HG02852 (cell line): ENCODE results near the gene MRPS2.
"Not testable (repeated sequence)": the region's sequence is repeated elsewhere in the genome, so short reads cannot be mapped to it uniquely, and the experiment has no call there.

Experiments used
- ATAC-seq: cut with Tn5 transposase; IDR thresholded peaks from one replicate; pipeline ENCODE4 v1.9.1; 2021; ENCODE audit warnings: mild to moderate bottlenecking, moderate library complexity; ENCODE audit not compliant: unreplicated experiment

The MRPS2 gene

GRCh38 chr9:135500525-135501260, at the start of gene MRPS2:
MRPS2 (plus strand) TSS chr9:135500682; CDS start chr9:135500711, 29 bp downstream.
- ATAC-seq: peak; percentile 81

DNA sequence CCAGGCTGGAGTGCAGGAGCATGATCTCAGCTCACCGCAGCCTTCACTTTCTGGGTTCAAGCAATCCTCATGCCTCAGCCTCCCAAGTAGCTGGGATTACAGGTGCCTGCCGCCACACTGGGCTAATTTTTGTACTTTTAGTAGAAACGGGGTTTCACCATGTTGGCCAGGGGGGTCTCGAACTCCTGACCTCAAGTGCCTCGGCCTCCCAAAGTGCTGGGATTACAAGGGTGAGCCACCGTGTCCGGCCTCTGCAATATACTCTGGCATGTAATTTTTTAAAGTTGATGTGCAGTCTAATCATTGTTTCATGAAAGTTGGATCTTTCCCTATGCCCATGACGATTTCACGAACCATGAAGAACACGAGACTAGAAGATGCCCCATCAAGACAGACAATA, 49.5 kb upstream of the MRPS2 start:
- ATAC-seq: no peak

- not testable (repeated sequence) for ATAC-seq
These were observed 48.6 kb upstream of the MRPS2 start for GRCh38 chr9:135451909-135452308.

DNA sequence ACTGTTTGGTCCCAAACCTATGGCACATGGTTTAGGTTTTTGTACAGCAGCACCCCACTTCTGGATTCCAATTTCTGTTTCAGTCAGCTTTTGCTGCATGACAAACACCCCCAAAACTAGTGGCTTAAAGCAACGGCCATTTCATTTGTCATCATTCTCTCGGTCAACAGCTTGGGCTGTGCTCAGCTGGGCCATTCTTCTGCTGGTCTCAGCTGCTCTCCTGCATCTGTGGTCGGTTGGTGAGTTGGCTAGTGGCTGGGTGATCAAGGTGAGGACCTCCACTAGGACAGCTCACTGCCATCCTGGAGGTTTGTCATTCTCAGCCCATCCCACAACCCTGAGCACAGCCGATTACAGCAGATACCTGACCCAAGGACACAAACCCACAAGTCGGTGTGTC, 45.7 kb upstream of the MRPS2 start:
- no peak for ATAC-seq

DNA sequence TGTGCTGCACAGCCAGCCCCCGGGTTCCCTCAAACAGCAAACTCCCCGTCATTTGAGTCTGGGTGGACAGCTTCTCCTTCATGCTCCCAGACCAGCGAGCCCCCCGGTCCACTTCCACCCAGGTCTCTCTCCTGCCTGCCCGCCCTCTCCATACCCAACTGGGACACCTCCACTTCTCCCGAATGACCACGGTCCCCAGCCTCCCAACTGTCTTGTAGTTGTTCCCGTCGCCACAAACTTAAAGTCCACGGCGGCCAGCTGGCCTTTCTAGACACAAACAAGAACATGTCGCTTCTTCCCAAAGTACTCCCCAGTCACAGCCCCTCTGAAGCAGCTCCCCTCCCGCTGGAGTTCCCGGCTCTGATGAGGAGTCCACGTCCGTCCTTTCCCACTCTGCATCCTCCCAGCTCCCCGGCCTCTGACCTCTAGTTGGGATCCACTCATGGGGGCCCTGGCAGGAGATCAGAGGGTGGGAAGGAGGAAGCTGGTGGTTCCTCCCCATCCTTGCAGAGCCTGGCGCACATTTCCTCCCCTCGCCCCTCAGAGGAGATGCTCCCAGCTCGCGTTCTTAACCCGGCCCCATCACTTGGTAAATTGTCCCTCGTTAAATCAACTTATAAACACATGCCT, 45.0 kb upstream of the MRPS2 start:
- ATAC-seq: no peak

GRCh38 chr9:135456436-135457104, 43.9 kb upstream of the MRPS2 start:
- no peak for ATAC-seq

- ATAC-seq: not testable (repeated sequence)
These were observed 42.0 kb upstream of the MRPS2 start for GRCh38 chr9:135458478-135458877.

- ATAC-seq: no peak
These were observed 38.5 kb upstream of the MRPS2 start for GRCh38 chr9:135461936-135462335.

GRCh38 chr9:135463140-135463539, 37.3 kb upstream of the MRPS2 start:
- no peak for ATAC-seq

DNA sequence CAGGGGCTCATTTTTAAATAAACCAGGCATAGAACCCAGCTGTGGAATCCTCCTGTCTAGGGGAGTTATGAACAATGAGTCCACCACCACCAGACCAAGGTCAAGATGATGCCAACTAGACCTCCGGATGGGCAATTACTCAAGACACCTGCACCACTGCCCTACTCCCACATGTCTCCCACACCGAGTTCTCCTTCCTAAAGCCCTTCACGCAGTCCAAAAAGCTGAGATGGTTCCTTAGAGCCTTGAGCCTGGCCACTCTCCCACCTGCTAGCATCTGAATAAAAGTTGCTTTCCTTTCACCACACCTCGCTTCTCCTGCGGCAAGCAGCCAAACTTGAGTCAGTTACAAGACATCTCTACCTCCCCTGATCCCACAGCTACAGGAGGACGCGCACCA, 36.3 kb upstream of the MRPS2 start:
- no peak for ATAC-seq

- no peak for ATAC-seq
These were observed 31.5 kb upstream of the MRPS2 start for GRCh38 chr9:135468854-135469521.

- no peak for ATAC-seq
These were observed 28.5 kb upstream of the MRPS2 start for GRCh38 chr9:135471791-135472640.

DNA sequence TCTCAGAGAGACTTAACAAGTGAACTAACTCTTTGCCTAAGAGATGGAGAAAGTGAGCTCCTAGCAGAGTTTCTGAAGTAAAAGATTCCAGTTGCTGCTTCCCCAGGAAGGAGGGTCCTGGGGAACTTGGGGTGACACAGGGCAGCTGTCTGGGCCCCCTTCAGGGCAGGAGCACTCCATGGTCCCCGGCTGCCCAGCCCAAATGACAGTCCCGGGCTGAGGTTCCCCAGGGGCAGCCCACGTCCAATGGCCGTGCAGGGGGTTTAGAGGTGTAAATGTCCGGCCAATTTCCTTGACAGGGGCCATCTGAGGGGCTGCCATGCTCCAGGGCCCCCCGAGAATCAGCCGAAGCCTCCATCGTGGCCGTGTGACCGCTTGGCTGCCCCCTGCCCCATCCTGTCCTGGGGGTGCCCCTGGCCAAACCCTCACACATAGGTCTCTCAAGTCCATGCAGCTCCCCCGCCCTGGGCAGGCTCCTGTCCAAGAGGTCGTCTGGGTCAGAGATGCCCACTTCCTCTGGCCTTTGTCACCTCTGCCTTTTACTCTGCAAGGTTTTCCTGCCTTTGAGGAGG, 26.4 kb upstream of the MRPS2 start:
- no peak for ATAC-seq

GRCh38 chr9:135474915-135475314, 25.6 kb upstream of the MRPS2 start:
- ATAC-seq: no peak

DNA sequence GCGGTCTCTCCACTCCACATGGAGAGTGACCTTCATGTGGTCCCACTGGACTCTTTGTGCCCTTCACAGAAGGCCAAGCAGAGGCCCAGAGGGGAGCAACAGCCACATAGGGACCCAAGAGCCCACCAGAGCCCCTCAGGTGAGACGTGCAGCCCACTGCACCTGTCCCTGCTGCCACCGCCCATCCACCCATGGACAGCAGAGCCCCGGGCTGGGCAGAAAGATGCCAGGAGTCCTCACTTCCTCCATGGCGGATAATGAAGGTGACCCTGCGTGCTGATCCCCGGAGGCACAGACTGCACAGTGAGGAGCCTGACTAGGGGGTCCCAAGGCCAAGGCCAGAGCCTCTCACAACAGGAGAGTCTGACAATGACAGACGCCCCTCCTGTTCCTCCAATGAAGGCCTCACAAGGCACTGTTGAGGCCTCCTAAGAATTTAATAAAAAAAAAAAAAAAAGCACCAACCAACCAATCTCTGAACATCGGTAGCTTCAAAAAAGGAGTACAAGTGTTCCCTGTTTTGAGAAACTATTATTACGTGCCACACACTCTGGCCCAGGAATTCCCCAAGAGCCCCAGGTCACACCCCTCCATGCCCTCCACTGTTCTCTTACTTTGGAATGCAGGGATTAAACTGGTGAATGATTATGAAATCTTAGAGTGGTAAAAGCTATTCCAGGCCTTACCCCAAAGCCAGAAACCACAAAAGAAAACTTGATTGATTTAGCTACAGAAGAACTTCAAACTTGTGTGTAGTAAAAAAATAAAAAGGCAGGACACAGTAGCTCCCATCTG, 23.7 kb upstream of the MRPS2 start:
- no peak for ATAC-seq

DNA sequence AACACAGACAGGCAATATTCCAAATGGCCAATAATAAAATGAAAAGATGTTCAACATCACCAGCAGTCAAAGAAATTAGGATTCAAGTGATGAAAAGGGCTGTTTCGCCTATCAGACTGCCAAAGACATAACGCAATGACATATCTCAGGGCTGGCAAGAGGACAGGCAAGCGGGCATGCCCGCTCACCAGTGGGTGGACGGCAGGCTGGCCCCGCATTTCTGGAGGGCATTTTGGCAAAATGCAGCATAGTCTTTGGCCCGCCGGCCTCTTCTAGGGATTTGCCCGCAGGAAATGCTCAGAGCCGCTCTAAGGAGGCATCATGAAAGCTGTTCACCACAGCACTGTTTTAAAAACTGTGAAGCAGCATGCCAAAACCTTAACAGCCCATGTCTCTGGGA, 22.3 kb upstream of the MRPS2 start:
- no peak for ATAC-seq

DNA sequence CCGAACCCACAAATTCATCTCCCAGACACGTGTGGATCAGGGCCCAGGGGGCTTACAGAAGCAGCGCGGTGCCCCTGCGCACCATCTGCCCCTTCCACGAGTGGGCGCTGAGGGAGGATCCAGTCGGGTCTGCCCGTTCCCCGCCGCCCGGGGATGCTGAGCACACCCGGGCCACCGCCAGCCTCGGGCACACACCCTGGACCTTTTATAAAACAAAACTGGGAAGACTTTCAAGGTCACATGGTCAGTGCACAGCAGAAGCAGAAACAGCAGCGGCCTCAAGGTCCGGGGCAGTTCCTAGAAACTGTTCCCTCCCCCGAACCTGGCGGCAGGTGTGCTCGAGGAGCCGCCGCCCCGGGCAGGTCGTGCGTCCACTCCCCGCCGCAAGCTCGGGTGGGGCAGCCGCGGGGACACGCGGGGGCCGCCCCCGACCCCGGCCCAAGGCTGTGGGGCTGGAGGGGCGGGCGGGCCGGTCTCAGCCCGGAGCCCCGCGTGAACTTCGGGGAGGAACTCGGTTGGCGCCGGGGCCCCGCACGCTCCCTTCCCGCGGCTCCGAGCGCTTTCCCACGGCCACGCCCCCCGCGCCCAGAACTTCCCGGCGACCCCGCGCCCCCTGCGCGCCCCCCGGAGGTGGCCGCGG, 21.5 kb upstream of the MRPS2 start:
- ATAC-seq: no peak

DNA sequence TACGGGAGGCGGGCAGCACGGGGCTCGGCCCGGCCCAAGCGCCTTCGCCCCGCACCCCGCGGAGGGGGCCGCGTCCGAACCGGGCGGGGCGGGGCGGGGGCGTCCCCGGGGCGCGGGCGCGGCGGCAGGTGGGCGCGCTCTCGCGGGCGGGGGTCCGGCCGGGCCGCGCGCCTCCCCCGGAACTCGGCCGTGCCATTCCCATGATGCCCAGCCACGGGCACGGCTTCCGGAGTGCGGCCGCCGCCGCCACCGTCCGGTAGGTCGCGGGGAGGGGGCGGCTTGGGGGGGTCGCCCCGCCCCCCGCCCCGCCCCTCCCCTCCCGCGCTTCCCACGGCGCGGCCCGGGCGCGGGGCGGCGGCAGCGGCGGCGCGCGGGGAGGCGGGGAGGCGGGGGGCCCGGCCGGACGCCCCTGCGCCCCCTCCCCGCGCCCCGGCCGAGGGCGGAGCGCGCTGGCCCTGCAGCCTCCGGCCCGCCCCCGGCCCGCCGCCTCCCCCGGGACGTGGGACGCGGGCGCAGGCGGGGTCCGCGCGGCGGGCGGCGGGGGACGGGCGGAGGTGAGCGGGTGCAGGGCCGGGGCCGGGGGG, 20.9 kb upstream of the MRPS2 start, which contains the start of gene PPP1R26:
Gene PPP1R26 (plus strand): TSS at position 314 of the 584 bp plus-strand sequence. CDS start 4,729 bp downstream, outside the sequence.
- no peak for ATAC-seq
